ENCODE data around the gene PQBP1. TPM values are rescaled to one million over a fixed set of nuclear protein-coding genes. Genes with fewer than 3 reads are reported as not detected.
"Not testable (repeated sequence)": the region's sequence is repeated elsewhere in the genome, so short reads cannot be mapped to it uniquely, and the experiment has no call there.

The PQBP1 gene
- total RNA-seq (ENCODE audit: unreplicated experiment), result 120 TPM
- long read RNA-seq, transcript PQBP1-216 (7 exons, 938 nt), result major isoform, 37 of 100 reads
- long read RNA-seq, transcript PQBP1-207 (7 exons, 1,020 nt), result minor isoform, 28 of 100 reads
- long read RNA-seq, transcript PQBP1-203 (7 exons, 1,056 nt), result minor isoform, 10 of 100 reads
- long read RNA-seq, transcript PQBP1-204 (6 exons, 760 nt), result minor isoform, 5 of 100 reads
- long read RNA-seq, partial matches to known transcripts, result 2 of 100 reads
- long read RNA-seq, other reads (novel, unspliced or antisense), result 12 of 100 reads

- Mint-ChIP-seq H3K27me3 (ENCODE audit: unreplicated experiment) (peaks cover 5% of the 10 kb centered on the region), H3K4me1 (ENCODE audit: low read depth, unreplicated experiment) (peaks cover 6% of the 10 kb centered on the region), H3K36me3 (ENCODE audit: unreplicated experiment) (no peaks in the 10 kb centered on the region), H3K4me3 (ENCODE audit: unreplicated experiment) (peak within 1 kb of the TSS; percentile 93), H3K27ac (ENCODE audit: unreplicated experiment) (peak within 1 kb of the TSS; percentile 93), H3K9me3 (ENCODE audit: unreplicated experiment) (peaks cover 5% of the 10 kb centered on the region)
- DNase-seq, result peak; percentile 85
- TF ChIP-seq CTCF (IDR thresholded peaks at IDR 0.05; ENCODE audit: partially characterized antibody, unreplicated experiment), result no peak
Measured at GRCh38 chrX:48897625-48898306, at the start of gene PQBP1, which contains the start of gene TIMM17B. Gene PQBP1, plus strand, starts transcription at chrX:48897930. Its CDS starts 580 bp downstream, at chrX:48898510. Gene TIMM17B, minus strand, starts transcription at chrX:48897768. Its CDS starts 19 bp downstream, at chrX:48897749.

DNA sequence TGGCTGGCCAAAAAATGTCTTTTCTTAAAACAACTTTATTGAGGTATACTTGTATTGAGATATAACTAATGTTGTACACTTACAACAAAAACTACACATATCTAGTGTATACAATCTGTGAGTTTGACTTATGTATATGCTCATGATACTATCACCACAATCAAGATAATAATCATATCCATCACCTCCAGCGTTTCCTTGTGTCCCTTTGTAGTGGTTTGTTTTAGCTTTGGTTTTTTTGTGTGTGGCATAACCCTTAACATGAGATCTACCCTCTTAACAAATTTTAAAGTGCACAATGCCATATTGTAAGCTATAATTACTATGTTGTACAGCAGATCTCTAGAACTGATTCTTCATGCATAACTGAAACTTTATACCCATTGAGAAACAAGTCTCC, 48.9 kb upstream of the PQBP1 start:
- Mint-ChIP-seq H3K27me3 (ENCODE audit: unreplicated experiment) (no peaks in the 10 kb centered on the region), H3K36me3 (ENCODE audit: unreplicated experiment) (no peaks in the 10 kb centered on the region), H3K4me3 (ENCODE audit: unreplicated experiment) (no peak overlapping the region), H3K4me1 (ENCODE audit: low read depth, unreplicated experiment) (no peaks in the 10 kb centered on the region), H3K27ac (ENCODE audit: unreplicated experiment) (no peak overlapping the region), H3K9me3 (ENCODE audit: unreplicated experiment) (no peaks in the 10 kb centered on the region)
- TF ChIP-seq CTCF (IDR thresholded peaks at IDR 0.05; ENCODE audit: partially characterized antibody, unreplicated experiment), result no peak
- no peak for DNase-seq

- DNase-seq, result no peak
- Mint-ChIP-seq H3K27ac (ENCODE audit: unreplicated experiment) (no peak overlapping the region), H3K4me3 (ENCODE audit: unreplicated experiment) (no peak overlapping the region), H3K36me3 (ENCODE audit: unreplicated experiment) (no peaks in the 10 kb centered on the region), H3K9me3 (ENCODE audit: unreplicated experiment) (peaks cover 1% of the 10 kb centered on the region), H3K4me1 (ENCODE audit: low read depth, unreplicated experiment) (no peaks in the 10 kb centered on the region), H3K27me3 (ENCODE audit: unreplicated experiment) (peaks cover 3% of the 10 kb centered on the region)
- no peak for TF ChIP-seq CTCF (IDR thresholded peaks at IDR 0.05; ENCODE audit: partially characterized antibody, unreplicated experiment)
Measured at GRCh38 chrX:48852857-48853256, 44.9 kb upstream of the PQBP1 start.

GRCh38 chrX:48853494-48853893, 44.2 kb upstream of the PQBP1 start:
- H3K9me3 Mint-ChIP-seq (ENCODE audit: unreplicated experiment); DNase-seq; H3K27ac Mint-ChIP-seq (ENCODE audit: unreplicated experiment); H3K4me1 Mint-ChIP-seq (ENCODE audit: low read depth, unreplicated experiment); H3K36me3 Mint-ChIP-seq (ENCODE audit: unreplicated experiment); H3K4me3 Mint-ChIP-seq (ENCODE audit: unreplicated experiment); H3K27me3 Mint-ChIP-seq (ENCODE audit: unreplicated experiment): not testable (repeated sequence)

GRCh38 chrX:48854121-48854804, 43.5 kb upstream of the PQBP1 start:
- H3K9me3 Mint-ChIP-seq (ENCODE audit: unreplicated experiment); H3K27ac Mint-ChIP-seq (ENCODE audit: unreplicated experiment); H3K4me1 Mint-ChIP-seq (ENCODE audit: low read depth, unreplicated experiment); DNase-seq; H3K4me3 Mint-ChIP-seq (ENCODE audit: unreplicated experiment); H3K27me3 Mint-ChIP-seq (ENCODE audit: unreplicated experiment); H3K36me3 Mint-ChIP-seq (ENCODE audit: unreplicated experiment): not testable (repeated sequence)

Measured in glutamatergic neuron (in vitro differentiated cells).